PFSK-1 (cell line): ENCODE measurements around the gene MIOS.

Experiments
- FOXP2 ChIP-seq: optimal IDR thresholded peaks from 2 replicates; pipeline ENCODE3; 2011; ENCODE audit warnings: borderline replicate concordance, control low read depth, inconsistent platforms; ENCODE audit not compliant: insufficient read depth; ENCODE audit errors: extremely low read length, extremely low read depth
- POLR2AphosphoS5 ChIP-seq: IDR thresholded peaks from 2 replicates; pipeline ENCODE4 v1.6.1; 2012; ENCODE audit warnings: low read depth, mild to moderate bottlenecking, control low read depth, low read length, moderate library complexity
- REST ChIP-seq, 2 experiments: IDR thresholded peaks; 2 replicates each; pipeline versions ENCODE4 v1.6.1 to v1.8.0; 2011 to 2012; ENCODE audit warnings: low read depth in 2 of 2, low read length in 2 of 2, control low read depth in 1 of 2, inconsistent platforms in 1 of 2, mild to moderate bottlenecking in 1 of 2, moderate library complexity in 1 of 2; ENCODE audit not compliant: insufficient read depth in 1 of 2
- SIN3A ChIP-seq: IDR thresholded peaks from 2 replicates; pipeline ENCODE4 v1.6.1; 2012; ENCODE audit warnings: mild to moderate bottlenecking, low read length, moderate library complexity, borderline replicate concordance; ENCODE audit not compliant: insufficient read depth
- TAF1 ChIP-seq: IDR thresholded peaks from 2 replicates; pipeline ENCODE4 v1.6.1; 2012; ENCODE audit warnings: low read length, control low read depth, borderline replicate concordance; ENCODE audit not compliant: insufficient read depth

Gene MIOS

GRCh38 chr7:7554649-7555575, 11.8 kb upstream of the MIOS start:
- TF ChIP-seq REST (IDR thresholded peaks at IDR 0.05; ENCODE audit: insufficient read depth in 1 of 2, low read depth in 2 of 2, low read length in 2 of 2) (no peak), POLR2AphosphoS5 (no peak), FOXP2 (no peak), SIN3A (no peak), TAF1 (no peak)

GRCh38 chr7:7556852-7557251, 9.8 kb upstream of the MIOS start:
- TF ChIP-seq TAF1 (no peak), FOXP2 (no peak), REST (IDR thresholded peaks at IDR 0.05; ENCODE audit: insufficient read depth in 1 of 2, low read depth in 2 of 2, low read length in 2 of 2) (no peak), POLR2AphosphoS5 (no peak), SIN3A (no peak)

- TF ChIP-seq FOXP2 = no peak
- no peak for TF ChIP-seq SIN3A
Observed at GRCh38 chr7:7557252-7557651, 9.4 kb upstream of the MIOS start.

- no peak for TF ChIP-seq REST (IDR thresholded peaks at IDR 0.05; ENCODE audit: insufficient read depth in 1 of 2, low read depth in 2 of 2, low read length in 2 of 2)
- no peak for TF ChIP-seq TAF1
- no peak for TF ChIP-seq POLR2AphosphoS5
- no peak for TF ChIP-seq SIN3A
- TF ChIP-seq FOXP2 = no peak
Observed at GRCh38 chr7:7562736-7563135, 3.9 kb upstream of the MIOS start.

GRCh38 chr7:7563269-7563668, 3.4 kb upstream of the MIOS start:
- TF ChIP-seq FOXP2 = no peak
- no peak for TF ChIP-seq POLR2AphosphoS5
- no peak for TF ChIP-seq SIN3A
- no peak for TF ChIP-seq REST (IDR thresholded peaks at IDR 0.05; ENCODE audit: insufficient read depth in 1 of 2, low read depth in 2 of 2, low read length in 2 of 2)
- no peak for TF ChIP-seq TAF1
